K562 (cell line): Measurements from ENCODE around the gene PRPSAP2. TPM values are rescaled to one million over a fixed set of nuclear protein-coding genes. Genes with fewer than 3 reads are reported as not detected.

ENCODE experiments used
- BCL6 ChIP-seq: fragments of 250-450 bp; sonication (Bioruptor Pico); IDR thresholded peaks from 2 replicates; pipeline ENCODE4 v1.4.0; 2020
- CGGBP1 ChIP-seq: fragments of 250-450 bp; sonication (Bioruptor Pico); IDR thresholded peaks from 2 replicates; pipeline ENCODE4 v1.9.0; 2021; ENCODE audit warnings: mild to moderate bottlenecking
- CHD1 ChIP-seq: fragments of 200-600 bp; sonication (generic); IDR thresholded peaks from one replicate; pipeline ENCODE4 v1.6.1; 2012; ENCODE audit warnings: mild to moderate bottlenecking, moderate library complexity, low read length, inconsistent platforms
- DIDO1 ChIP-seq: fragments of 450-650 bp; IDR thresholded peaks from 2 replicates; pipeline ENCODE4 v1.6.1; 2016; ENCODE audit warnings: low read depth, missing biosample characterization, missing genetic modification characterization
- EP400 ChIP-seq: fragments of 450-650 bp; IDR thresholded peaks from 2 replicates; pipeline ENCODE4 v1.6.1; 2017; ENCODE audit warnings: antibody characterized with exemption, mild to moderate bottlenecking, moderate library complexity
- FOS ChIP-seq: IDR thresholded peaks from 3 replicates; pipeline ENCODE4 v1.6.1; 2011; ENCODE audit not compliant: insufficient read length; ENCODE audit errors: extremely low read depth
- HNRNPUL1 ChIP-seq: fragments of 200-400 bp; formaldehyde crosslinking; IDR thresholded peaks from 2 replicates; pipeline ENCODE4 v1.6.1; 2017; ENCODE audit warnings: low read length
- KDM5B ChIP-seq: fragments of 200-600 bp; sonication (generic); IDR thresholded peaks from 2 replicates; pipeline ENCODE4 v1.6.1; 2012; ENCODE audit warnings: low read depth, mild to moderate bottlenecking, moderate library complexity, low read length, control low read depth, inconsistent platforms; ENCODE audit not compliant: insufficient replicate concordance
- MAX ChIP-seq: sonication (generic); formaldehyde crosslinking; IDR thresholded peaks from 2 replicates; pipeline ENCODE4 v1.9.0; 2022; ENCODE audit warnings: mild to moderate bottlenecking, missing genetic modification reagents
- NCOA2 ChIP-seq, 2 experiments: fragments of 450-650 bp; IDR thresholded peaks; 2 replicates each; pipeline ENCODE4 v1.6.1; 2018; ENCODE audit warnings: mild to moderate bottlenecking in 2 of 2, moderate library complexity in 1 of 2; ENCODE audit not compliant: partially characterized antibody in 2 of 2
- SUPT5H ChIP-seq: fragments of 450-650 bp; IDR thresholded peaks from 2 replicates; pipeline ENCODE4 v1.6.1; 2016
- U2AF2 ChIP-seq: fragments of 200-400 bp; formaldehyde crosslinking; optimal IDR thresholded peaks from 2 replicates; pipeline ENCODE3; 2017; ENCODE audit warnings: low read depth, mild to moderate bottlenecking, low read length
- YBX1 ChIP-seq: fragments of 450-650 bp; IDR thresholded peaks from 2 replicates; pipeline ENCODE4 v1.7.1; 2016; ENCODE audit warnings: mild to moderate bottlenecking
- ZKSCAN1 ChIP-seq: fragments of 150-350 bp; IDR thresholded peaks from 2 replicates; pipeline ENCODE4 v1.6.1; 2016; ENCODE audit warnings: low read depth, low read length
- ZNF282 ChIP-seq: sonication (generic); formaldehyde crosslinking; IDR thresholded peaks from 2 replicates; pipeline ENCODE4 v1.8.1; 2023; ENCODE audit warnings: missing genetic modification reagents
- ZNF407 ChIP-seq: fragments of 450-650 bp; IDR thresholded peaks from 2 replicates; pipeline ENCODE4 v1.6.1; 2016; ENCODE audit warnings: low read depth
- ZNF77 ChIP-seq: fragments of 250-450 bp; sonication (Bioruptor Pico); IDR thresholded peaks from 2 replicates; pipeline ENCODE4 v1.5.0; 2020
- polyA plus RNA-seq, 8 experiments: library from polyadenylated mRNA; depleted of rRNA in 4 of 8; stranded (reverse) in 5 of 8; unstranded in 3 of 8; fragments of >200 nt; fragmentation: Nextera tagmentation in 2 of 8; fragmentation: Illumina TruSeq in 1 of 8; extraction: Ambion mirVana in 2 of 8; extraction: Trizol in 1 of 8; gene quantifications; 2 replicates each; pipeline versions ENCODE4 v1.2.1 to v1.2.3, GENCODE V29; 2011 to 2014; ENCODE audit warnings: inconsistent platforms in 1 of 8, missing spikeins in 1 of 8
- total RNA-seq, 7 experiments: library from RNA; depleted of rRNA in 6 of 7; stranded (reverse); fragments of >200 nt in 6 of 7; fragmentation: Illumina TruSeq in 2 of 7; extraction: Trizol in 2 of 7; gene quantifications; 2 replicates each; pipeline versions ENCODE4 v1.2.1 to v1.2.3, GENCODE V29; 2011 to 2021; ENCODE audit warnings: low replicate concordance in 1 of 7
- TF ChIP-seq, protein P1 (sequence below): fragments of 450-650 bp; formaldehyde crosslinking; IDR thresholded peaks from 2 replicates; pipeline ENCODE4 v1.4.0; 2020; ENCODE audit warnings: mild to moderate bottlenecking, moderate library complexity

Gene PRPSAP2
- total and polyA plus RNA-seq, 9 of the 15 experiments (the other 6 are each of a cell fraction or from before 2014, with no cell fraction given): 15.5 to 56.7 (median 35.7) TPM

DNA sequence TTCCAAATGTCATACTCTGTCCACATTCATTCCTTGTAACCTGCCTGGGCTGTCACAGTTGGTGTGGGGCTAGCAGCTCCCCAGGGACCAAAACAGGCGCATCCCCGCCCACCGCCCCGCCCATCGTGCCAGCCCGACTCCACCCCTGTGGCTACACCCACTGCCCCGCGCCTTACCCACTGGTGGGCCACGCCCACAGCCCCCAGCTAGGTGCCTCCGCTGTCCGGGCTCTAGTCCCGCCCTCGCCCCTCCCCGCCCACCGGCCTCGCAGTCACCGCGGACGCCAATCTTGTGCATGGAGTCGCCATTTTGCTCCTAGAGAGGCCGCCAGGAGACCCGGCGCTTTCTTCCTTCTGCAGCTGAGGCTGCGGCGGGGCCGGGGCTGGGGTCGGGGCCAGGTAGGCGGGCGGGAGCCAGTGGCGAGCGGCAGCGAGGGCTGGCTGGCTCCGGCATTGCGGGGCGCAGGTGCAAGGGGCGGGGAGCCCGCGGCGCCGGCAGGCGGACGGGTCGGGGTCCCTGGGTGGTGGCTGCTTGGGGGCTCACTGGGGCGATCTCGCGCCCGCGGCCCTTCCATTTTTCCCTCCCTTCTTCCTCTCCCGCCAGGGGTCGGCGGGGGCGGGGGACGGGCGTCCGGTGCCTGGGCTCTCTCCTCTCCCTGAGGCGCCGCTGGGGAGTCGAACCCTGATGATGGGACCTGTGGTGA lies at the start of gene PRPSAP2 (continued):
- TF ChIP-seq ZNF407: no peak
- TF ChIP-seq ZKSCAN1: no peak
- no peak for TF ChIP-seq EP400
- TF ChIP-seq FOS: no peak
- TF ChIP-seq SUPT5H: peak; percentile 57
- TF ChIP-seq KDM5B: peak; percentile 57
- no peak for TF ChIP-seq YBX1
- TF ChIP-seq HNRNPUL1: no peak
- TF ChIP-seq CGGBP1: no peak
- no peak for TF ChIP-seq DIDO1 (tag)
- TF ChIP-seq MAX (CRISPR knock-in tag): no peak
- TF ChIP-seq U2AF2: no peak
- no peak for TF ChIP-seq CHD1
- TF ChIP-seq, protein P1, sequence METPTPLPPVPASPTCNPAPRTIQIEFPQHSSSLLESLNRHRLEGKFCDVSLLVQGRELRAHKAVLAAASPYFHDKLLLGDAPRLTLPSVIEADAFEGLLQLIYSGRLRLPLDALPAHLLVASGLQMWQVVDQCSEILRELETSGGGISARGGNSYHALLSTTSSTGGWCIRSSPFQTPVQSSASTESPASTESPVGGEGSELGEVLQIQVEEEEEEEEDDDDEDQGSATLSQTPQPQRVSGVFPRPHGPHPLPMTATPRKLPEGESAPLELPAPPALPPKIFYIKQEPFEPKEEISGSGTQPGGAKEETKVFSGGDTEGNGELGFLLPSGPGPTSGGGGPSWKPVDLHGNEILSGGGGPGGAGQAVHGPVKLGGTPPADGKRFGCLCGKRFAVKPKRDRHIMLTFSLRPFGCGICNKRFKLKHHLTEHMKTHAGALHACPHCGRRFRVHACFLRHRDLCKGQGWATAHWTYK (CRISPR knock-in tag): no peak
- no peak for TF ChIP-seq ZNF282 (CRISPR knock-in tag)
- no peak for TF ChIP-seq BCL6
- TF ChIP-seq ZNF77: no peak
- TF ChIP-seq NCOA2 (IDR thresholded peaks at IDR 0.05; ENCODE audit: partially characterized antibody in 2 of 2): no peak
